Testis (tissue), 2 donors: ENCODE measurements around the gene KRR1.

Source experiments
- CTCF ChIP-seq, 3 experiments: fragments of 450-650 bp in 2 of 3; fragments of 200-600 bp in 1 of 3; sonication (generic) in 1 of 3; IDR thresholded peaks; one replicate each; pipeline ENCODE4 v1.5.1; 2016 to 2019; ENCODE audit warnings: antibody characterized with exemption in 3 of 3, mild to moderate bottlenecking in 2 of 3, moderate library complexity in 1 of 3
- POLR2A ChIP-seq: fragments of 450-650 bp; IDR thresholded peaks from one replicate; pipeline ENCODE4 v1.6.1; 2017; ENCODE audit warnings: antibody characterized with exemption, mild to moderate bottlenecking, moderate library complexity

GRCh38 chr12:75545636-75546035 is 34.2 kb upstream of the KRR1 start:
- TF ChIP-seq CTCF (IDR thresholded peaks at IDR 0.05) (no peak), POLR2A (no peak)
